NCI-H226 (cell line): ENCODE measurements around the gene DYNC1H1.
A peak's percentile ranks its signal among the peaks of the same experiment; 100 is the strongest.
"Not testable (repeated sequence)": the region's sequence is repeated elsewhere in the genome, so short reads cannot be mapped to it uniquely, and the experiment has no call there.

Source experiments
- DNase-seq: peaks from one replicate; pipeline ENCODE4 v3.0.0-alpha.2; 2015

Gene DYNC1H1

DNA sequence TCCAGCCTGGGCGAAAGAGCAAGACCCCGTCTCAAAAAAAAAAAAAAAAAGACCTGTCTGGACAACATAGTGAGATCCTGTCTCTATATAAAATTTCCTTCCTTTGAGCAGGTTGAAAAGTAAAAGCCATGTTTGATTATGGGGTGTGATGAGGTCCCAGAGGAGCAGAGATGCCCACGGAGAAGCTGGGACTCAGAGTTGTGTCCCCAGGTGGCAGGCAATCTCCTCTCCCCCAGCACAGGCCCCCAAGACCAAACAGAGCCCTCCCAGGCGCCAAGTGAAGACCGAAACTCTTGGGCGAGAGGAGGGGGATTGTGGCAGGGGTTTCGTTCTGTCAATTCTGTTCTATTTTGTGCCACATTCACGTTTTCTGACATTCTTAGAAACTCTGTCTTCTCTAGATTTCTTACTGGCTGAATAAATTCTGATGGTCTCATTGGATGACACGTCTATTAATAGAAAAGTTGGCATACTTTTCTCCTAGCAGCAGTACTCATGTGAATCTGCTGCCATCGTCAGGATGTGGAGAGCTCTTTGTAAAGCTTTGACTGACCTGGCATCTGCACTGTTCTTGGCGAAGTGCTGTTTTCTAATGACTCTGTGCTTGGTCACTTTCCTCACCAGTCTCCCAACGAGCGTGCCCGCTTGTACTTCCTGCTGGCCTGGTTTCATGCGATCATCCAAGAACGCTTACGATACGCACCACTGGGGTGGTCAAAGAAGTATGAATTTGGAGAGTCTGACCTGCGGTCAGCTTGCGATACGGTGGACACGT, 79.1 kb downstream of the DYNC1H1 start:
- no peak for DNase-seq

DNA sequence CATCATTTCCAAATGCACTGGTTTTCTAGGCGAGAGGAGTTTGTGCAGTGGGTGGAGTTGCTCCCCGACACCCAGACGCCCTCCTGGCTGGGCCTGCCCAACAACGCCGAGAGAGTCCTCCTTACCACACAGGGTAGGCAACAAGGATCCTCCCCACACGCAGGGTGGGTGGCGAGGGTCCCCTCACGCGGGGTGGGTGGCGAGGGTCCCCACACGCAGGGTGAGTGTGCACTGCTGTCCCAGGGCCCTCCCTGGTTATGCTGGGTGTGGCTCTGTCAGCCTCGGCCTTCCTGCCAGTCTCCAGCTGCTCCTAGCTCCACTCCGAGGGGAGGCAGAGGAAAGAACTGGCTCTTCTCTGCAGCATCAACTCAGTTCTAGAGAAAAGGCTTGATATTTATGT, 80.2 kb downstream of the DYNC1H1 start:
- DNase-seq: no peak

DNA sequence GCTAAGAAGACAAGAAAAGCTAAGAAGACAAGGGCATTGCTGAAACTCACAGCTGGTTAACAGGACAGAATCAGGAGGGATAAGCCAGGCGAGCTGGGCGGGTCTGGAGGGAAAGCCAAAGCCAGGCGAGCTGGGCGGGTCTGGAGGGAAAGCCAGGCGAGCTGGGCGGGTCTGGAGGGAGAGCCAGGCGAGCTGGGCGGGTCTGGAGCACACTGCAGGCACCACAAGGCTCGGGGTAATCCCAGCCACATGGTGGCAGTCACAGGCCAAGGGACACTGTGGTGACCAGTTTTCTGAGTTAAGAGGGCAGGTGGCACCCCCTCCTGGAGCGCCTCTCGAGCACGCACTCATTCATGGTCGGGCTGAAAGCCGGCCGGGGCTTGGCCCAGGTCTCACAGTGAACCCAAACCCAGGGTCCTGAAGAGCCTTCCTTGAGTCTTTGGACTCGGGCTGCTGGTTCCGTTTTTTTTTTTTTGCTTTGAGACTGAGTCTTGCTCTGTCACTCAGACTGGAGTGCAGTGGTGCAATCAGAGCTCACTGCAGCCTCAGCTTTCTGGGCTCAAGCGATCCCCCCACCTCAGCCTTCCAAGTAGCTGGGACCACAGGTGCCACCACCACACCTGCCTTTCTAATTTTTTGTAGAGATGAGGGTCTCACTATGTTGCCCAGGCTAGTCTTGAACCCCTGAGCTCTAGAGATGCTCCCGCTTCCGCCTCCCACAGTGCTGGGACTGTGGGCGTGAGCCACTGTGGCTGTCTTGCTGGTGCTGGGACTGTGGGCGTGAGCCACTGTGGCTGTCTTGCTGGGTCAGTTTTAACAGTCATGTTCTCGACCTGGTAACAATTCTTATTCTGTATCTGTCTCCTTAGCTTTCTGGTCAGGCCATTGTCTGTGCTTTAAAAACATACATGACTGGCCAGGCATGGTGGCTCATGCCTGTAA, 82.2 kb downstream of the DYNC1H1 start:
- peak; percentile 21 for DNase-seq

GRCh38 chr14:102047808-102048540, 83.6 kb downstream of the DYNC1H1 start:
- no peak for DNase-seq

- no peak for DNase-seq
These were observed 85.1 kb downstream of the DYNC1H1 start for GRCh38 chr14:102049258-102050025.

GRCh38 chr14:102050026-102050405, 85.6 kb downstream of the DYNC1H1 start:
- DNase-seq: no peak

- DNase-seq: peak; percentile 42
These were observed 86.3 kb downstream of the DYNC1H1 start for GRCh38 chr14:102050625-102051024.

GRCh38 chr14:102052522-102052921, 88.1 kb downstream of the DYNC1H1 start:
- no peak for DNase-seq

DNA sequence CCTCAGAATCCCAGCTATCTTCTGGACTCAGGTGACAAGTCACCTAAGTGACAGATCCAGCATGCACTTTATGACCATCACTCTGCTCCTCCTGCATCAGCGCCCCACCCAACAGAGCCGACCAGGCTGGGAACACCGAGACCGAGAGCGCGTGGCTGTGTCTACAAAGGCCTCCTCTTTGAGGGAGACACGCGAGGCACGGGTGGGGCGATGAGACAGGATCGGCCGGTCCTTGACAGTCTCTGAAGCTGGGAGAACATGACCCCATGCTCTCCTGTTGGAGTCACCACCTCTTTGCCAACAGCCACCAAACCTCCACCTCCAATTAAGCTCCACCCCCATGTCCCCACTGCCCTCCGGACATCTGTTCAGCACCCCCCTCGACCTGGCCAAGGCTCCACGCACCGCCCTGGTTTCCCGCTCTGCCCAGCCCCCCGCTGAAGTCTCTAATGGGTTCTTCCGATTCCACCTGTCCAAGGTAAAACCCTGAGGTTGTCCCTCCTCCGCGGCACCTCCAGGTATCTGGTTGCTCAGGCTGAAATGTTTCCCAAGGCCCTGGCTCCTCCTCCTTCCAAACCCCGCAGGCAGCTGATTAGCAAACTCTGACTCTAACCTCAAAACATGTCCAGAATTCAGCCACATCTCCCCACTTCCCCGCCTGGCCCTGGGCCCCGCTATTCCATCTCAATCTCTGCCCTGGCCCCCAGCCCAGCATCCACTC, 91.0 kb downstream of the DYNC1H1 start:
- peak; percentile 76 for DNase-seq

- no peak for DNase-seq
These were observed 92.5 kb downstream of the DYNC1H1 start for GRCh38 chr14:102056694-102057442.

DNA sequence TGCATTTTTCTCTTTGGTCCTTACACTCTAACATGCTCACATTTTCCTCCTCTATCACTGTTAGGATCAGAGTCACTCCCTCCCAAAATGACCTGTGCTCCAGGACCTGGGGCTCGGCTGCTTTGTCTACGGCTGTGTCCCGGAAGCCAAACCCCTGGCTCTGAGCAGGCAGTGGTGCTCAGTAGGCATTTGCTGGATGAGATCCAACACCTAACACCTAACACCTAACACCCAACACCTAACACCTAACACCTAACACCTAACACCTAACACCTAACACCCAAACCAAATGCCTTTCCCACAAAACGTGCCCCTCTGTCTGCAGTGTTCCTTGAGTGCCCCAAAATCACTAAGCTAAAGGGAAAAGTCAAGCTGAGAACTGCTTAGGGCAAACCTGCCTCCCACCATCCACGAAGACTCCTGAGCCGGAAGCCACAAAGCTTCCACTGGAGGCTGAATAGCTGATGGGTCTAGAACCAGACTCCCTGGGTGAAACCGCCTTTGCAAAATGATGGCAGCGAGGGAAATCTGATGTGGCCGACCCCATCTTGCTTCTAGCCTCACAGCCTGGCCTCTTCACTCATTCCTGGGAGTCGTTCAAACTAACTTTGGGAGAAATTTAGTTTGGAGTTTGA, 93.2 kb downstream of the DYNC1H1 start:
- DNase-seq: no peak

DNA sequence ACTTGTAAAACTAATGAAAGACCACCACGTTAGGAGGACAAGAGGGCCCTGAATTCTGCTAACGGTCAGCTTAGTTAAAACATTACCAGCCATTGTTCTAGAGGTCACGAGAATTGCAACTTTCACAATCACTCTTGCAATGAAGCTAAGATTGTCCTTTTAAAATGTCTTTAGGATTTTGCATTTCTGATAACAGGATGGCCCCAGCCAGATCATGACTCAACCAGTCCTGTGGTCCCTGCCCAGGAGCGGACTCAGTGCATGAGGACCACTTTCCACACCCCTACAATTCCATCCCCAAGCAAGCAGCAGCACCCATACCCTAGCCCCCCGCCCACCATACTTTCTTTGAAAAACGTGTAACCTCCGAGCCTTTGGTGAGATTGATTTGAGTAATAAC, 93.8 kb downstream of the DYNC1H1 start:
- no peak for DNase-seq

DNA sequence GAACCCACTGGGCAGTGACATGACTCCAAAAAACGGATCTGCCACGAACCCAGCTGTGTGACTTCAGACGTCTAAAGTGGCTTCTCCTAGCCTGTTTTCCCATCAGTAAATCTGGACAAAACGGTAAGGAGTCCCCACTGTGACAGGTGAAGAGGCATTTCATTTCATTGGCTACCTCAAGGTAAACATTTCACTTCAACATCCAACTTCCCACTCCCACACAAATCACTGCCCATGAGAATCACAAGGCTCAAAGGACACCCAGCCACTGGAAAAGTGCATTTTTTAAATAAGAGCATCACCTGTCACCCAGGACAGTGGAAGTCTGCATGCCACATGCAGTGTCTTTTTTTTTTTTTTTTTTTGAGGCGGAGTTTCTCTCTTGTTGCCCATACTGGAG, 94.6 kb downstream of the DYNC1H1 start:
- DNase-seq: no peak

DNA sequence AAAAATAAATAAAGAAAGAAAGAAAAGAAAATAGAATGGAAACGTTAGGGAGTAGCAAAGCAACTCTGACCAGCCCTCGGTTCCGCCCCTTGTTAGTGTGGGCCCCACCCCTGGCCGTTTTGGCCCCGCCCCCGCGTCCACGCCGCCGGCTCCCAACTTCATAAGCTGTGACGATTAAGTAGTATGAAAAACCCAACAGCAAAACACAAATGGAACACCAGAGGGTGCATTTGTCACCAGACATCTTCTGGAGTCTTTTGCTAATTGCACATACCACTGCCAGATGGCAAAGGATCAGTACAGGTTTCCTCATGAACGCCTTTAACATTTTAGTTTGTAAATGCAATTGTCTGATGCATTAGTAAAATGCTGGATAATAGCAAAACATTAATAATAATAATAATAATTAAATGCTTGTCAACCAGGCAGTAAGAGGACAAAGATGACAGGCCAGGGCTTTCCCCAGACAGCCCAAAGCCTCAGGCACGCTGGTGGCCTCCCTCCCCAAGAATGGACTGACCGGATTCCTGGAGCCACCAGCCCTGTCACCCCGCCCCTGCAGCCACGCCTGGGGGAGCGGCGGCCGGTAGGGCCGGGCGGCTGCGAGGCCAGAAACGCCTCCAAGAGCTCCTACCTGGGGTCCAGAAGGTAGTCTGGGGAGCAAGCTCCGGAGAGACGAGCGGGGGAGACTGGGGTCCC, 98.9 kb downstream of the DYNC1H1 start:
- DNase-seq: peak; percentile 64

GRCh38 chr14:102063808-102064429, 99.5 kb downstream of the DYNC1H1 start:
- no peak for DNase-seq

DNA sequence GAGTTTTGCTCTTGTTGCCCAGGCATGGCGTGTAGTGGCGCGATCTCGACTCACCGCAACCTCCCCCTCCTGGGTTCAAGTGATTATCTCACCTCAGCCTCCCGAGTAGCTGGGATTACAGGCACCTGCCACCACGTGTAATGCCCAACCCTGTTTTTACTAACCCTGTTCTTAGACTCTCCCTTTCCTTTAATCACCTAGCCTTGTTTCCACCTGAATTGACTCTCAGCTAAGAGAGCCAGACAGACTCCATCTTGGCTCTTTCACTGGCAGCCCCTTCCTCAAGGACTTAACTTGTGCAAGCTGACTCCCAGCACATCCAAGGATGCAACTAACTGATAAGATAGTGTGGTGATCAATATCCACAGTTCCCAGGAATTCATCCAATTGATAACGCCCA, 100.2 kb downstream of the DYNC1H1 start:
- not testable (repeated sequence) for DNase-seq

GRCh38 chr14:102066041-102066451, 101.7 kb downstream of the DYNC1H1 start:
- no peak for DNase-seq

DNA sequence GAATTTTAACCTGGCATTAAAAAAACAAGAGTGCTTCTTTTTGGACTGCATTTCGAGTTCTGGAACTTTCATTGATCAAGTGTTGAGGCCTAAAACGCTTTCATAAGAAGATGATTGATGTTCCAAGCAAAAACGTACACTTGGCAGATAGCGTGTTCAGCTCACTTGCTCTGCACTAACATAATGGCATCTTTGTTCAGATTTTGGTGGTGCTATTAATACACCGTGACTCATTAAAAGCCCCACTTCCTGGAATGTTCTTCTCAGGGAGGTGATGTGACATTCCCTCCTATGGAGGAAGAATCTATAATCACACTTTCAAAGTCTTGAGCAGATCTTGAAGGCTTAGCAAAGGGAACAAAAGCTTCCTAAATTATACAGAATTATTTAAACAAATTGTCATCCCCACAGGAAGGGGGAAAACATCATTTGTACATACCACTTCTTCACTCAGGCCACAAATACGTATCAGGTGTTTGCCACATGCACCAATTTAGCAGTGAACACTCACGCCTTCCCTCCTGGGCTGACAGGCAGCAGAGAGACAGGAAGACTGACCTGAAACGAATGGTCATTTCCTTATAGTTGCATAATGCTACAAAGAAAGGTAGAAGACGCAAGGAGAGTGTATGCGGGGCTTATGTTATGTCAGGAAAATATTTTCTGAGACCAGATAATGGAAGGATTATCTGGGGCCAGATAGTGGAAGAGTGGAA, 107.1 kb downstream of the DYNC1H1 start:
- DNase-seq: no peak
